Endothelial cell of umbilical vein (primary cell): ENCODE results near the gene MGAT4A.

Experiments used
- EZH2 ChIP-seq: IDR thresholded peaks from 2 replicates; pipeline ENCODE4 v1.6.1; 2012; ENCODE audit warnings: borderline replicate concordance, low read depth, mild to moderate bottlenecking, moderate library complexity, low read length, inconsistent platforms; ENCODE audit not compliant: severe bottlenecking
- FOS ChIP-seq: IDR thresholded peaks from 2 replicates; pipeline ENCODE4 v1.6.1; 2011; ENCODE audit warnings: mild to moderate bottlenecking, low read length, moderate library complexity, borderline replicate concordance; ENCODE audit not compliant: insufficient read depth
- GATA2 ChIP-seq: IDR thresholded peaks from 2 replicates; pipeline ENCODE4 v1.7.0; 2011; ENCODE audit warnings: low read depth, mild to moderate bottlenecking, moderate library complexity, mixed read lengths, low read length; ENCODE audit not compliant: insufficient read length, insufficient read depth
- MYC ChIP-seq: IDR thresholded peaks from one replicate; pipeline ENCODE4 v1.6.1; 2011; ENCODE audit warnings: mild to moderate bottlenecking, low read depth, low read length
- POLR2A ChIP-seq: IDR thresholded peaks from 2 replicates; pipeline ENCODE4 v1.6.1; 2012; ENCODE audit warnings: low read depth, mild to moderate bottlenecking, control low read depth, low read length
- TF ChIP-seq, protein P1 (sequence below), 2 donors: IDR thresholded peaks; 1 replicate in 1 of 2; 2 replicates in 1 of 2; pipeline ENCODE4 v1.5.1; 2011; ENCODE audit warnings: low read length in 2 of 2, mild to moderate bottlenecking in 2 of 2, moderate library complexity in 2 of 2, control low read depth in 1 of 2, inconsistent platforms in 1 of 2, low read depth in 1 of 2; ENCODE audit not compliant: insufficient read depth in 1 of 2; ENCODE audit errors: extremely low read depth in 1 of 2

DNA sequence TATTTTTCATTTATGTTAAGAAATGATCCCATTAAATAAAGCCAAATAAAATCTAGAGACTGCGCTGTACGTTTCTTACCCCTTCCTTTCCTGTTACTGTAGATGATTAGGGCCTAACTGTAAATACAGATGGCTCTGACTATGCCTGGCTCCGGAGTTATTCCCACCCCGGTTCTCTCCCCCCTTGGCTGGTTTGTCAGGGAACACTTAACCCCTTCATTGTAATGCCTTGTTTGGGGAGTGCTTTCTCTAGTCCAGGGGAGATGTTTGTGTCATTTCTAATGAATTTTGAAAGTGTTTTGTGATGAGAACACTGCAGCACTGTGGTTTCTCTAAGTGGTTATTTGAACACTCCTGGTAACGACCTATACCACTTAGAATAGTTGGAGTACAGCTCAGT lies 113.8 kb downstream of the MGAT4A start:
- TF ChIP-seq, protein P1, sequence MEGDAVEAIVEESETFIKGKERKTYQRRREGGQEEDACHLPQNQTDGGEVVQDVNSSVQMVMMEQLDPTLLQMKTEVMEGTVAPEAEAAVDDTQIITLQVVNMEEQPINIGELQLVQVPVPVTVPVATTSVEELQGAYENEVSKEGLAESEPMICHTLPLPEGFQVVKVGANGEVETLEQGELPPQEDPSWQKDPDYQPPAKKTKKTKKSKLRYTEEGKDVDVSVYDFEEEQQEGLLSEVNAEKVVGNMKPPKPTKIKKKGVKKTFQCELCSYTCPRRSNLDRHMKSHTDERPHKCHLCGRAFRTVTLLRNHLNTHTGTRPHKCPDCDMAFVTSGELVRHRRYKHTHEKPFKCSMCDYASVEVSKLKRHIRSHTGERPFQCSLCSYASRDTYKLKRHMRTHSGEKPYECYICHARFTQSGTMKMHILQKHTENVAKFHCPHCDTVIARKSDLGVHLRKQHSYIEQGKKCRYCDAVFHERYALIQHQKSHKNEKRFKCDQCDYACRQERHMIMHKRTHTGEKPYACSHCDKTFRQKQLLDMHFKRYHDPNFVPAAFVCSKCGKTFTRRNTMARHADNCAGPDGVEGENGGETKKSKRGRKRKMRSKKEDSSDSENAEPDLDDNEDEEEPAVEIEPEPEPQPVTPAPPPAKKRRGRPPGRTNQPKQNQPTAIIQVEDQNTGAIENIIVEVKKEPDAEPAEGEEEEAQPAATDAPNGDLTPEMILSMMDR (IDR thresholded peaks at IDR 0.05; ENCODE audit: extremely low read depth in 1 of 2, insufficient read depth in 1 of 2, low read depth in 1 of 2, low read length in 2 of 2) = no peak
- TF ChIP-seq POLR2A (no peak), MYC (no peak), EZH2 (no peak), FOS (no peak), GATA2 (no peak)
